ENCODE results near the gene ORM2. TPM values are rescaled to one million over a fixed set of nuclear protein-coding genes. Genes with fewer than 3 reads are reported as not detected.

ORM2 gene
- total and polyA plus RNA-seq, 2 of the 13 experiments (the other 11 are each of a cell fraction or from before 2014, with no cell fraction given), result 565 to 824 TPM

DNA sequence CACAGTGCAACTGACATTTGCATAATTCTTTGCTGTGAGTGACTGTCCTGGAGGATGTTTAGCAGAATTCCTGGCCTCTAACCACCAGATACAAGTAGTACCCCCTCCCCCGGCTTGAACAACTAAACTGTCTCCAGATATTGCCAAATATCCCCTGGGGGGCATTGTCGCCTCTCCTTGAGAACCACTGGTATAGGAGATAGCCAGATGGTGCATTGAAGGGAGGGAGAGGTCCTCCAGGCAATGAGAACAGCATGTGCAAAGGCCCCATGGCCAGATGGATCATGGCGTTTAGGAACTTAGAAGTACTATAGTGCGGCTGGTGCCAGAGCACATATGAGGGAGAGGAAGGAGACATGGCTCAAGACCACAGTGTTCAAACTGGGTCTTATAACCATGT is 25.7 kb upstream of the ORM2 start (continued):
- TF ChIP-seq, protein P1, sequence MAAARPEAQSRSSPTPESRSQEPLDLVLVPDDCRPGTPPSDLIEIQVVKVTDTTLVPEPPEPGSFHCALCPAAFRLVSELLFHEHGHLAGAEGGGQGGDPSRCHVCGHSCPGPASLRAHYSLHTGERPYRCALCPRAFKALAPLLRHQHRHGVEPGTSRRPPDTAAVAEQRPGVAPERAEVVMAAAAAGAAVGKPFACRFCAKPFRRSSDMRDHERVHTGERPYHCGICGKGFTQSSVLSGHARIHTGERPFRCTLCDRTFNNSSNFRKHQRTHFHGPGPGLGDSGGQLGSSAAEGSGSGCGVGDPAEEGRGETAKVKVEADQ (CRISPR knock-in tag; IDR thresholded peaks at IDR 0.05; ENCODE audit: borderline replicate concordance), result no peak
- TF ChIP-seq ZNF7 (CRISPR knock-in tag; IDR thresholded peaks at IDR 0.05) (no peak), SIN3A (IDR thresholded peaks at IDR 0.05; ENCODE audit: borderline replicate concordance, low read depth, low read length) (no peak), WIZ (CRISPR knock-in tag; IDR thresholded peaks at IDR 0.05) (no peak)

GRCh38 chr9:114304416-114305188 is 25.1 kb upstream of the ORM2 start:
- H3K9me3 ChIP-seq (ENCODE audit: low read length), result no peaks in the 10 kb centered on the region
- H4K20me1 ChIP-seq (ENCODE audit: insufficient read depth, low read length), result no peaks in the 10 kb centered on the region
- POLR2A ChIA-PET, result interaction anchor here (0.5 kb wide), 1 partner anchor 213 kb away, joined by 3 read pairs; no protein-coding TSS in a partner anchor
- WGBS (ENCODE audit: low lambda C conversion rate), result 89% methylated on average over 6 of the region's 10 CpGs
- ATAC-seq (0 out of 3 replicates have a peak, but pooled peaks have one; percentile 4), FAIRE-seq (no peak), DNase-seq (ENCODE audit: low spot score) (no peak)
- no peak overlapping the region for H3K4me3 ChIP-seq (replicated peaks in 1 of 3; ENCODE audit: insufficient read depth in 1 of 3, low read depth in 2 of 3, low read length in 3 of 3)
- no TSS peak for BruUV-seq (replicated peaks)
- CTCF ChIA-PET (ENCODE audit: low intra/inter-chr PET ratio, low total read pairs), result no interaction called here
- intact Hi-C loops (cut with micrococcal nuclease; ENCODE audit: unreplicated experiment) (no loop called here), in situ Hi-C loops (cut with HindIII; ENCODE audit: extremely low pct_ligation_motif_present, low pct_unique_long_range_greater_than_20kb) (no loop called here)
- H3K36me3 ChIP-seq (replicated peaks in 1 of 2; ENCODE audit: control insufficient read depth in 1 of 2, insufficient read depth in 2 of 2, low read length in 2 of 2), result peaks cover 48 to 89% of the 10 kb centered on the region in 2 experiments
- no peaks in the 10 kb centered on the region for H3K79me2 ChIP-seq (ENCODE audit: insufficient read depth, low read length)
- H3K9ac ChIP-seq (ENCODE audit: insufficient read depth, low read depth, low read length), result no peak overlapping the region
- H3K27me3 ChIP-seq (ENCODE audit: control insufficient read depth in 1 of 2, insufficient read depth in 2 of 2, low read length in 2 of 2), result no peaks in the 10 kb centered on the region
- H3K4me1 ChIP-seq (ENCODE audit: insufficient read depth, low read length), result peaks cover 13% of the 10 kb centered on the region
- H2AFZ ChIP-seq (ENCODE audit: low read length), result no peak overlapping the region
- H3K4me2 ChIP-seq (ENCODE audit: low read depth, low read length), result no peak overlapping the region
- no peak overlapping the region for H3K27ac ChIP-seq (ENCODE audit: extremely low read length, insufficient read depth, low read length)
- TF ChIP-seq GPBP1L1 (CRISPR knock-in tag; IDR thresholded peaks at IDR 0.05) (no peak), ZNF512B (CRISPR knock-in tag; IDR thresholded peaks at IDR 0.05; ENCODE audit: borderline replicate concordance) (no peak), ZNF605 (CRISPR knock-in tag; IDR thresholded peaks at IDR 0.05) (no peak), SIN3A (IDR thresholded peaks at IDR 0.05; ENCODE audit: borderline replicate concordance, low read depth, low read length) (no peak), WIZ (CRISPR knock-in tag; IDR thresholded peaks at IDR 0.05) (no peak)
- TF ChIP-seq, protein P2, sequence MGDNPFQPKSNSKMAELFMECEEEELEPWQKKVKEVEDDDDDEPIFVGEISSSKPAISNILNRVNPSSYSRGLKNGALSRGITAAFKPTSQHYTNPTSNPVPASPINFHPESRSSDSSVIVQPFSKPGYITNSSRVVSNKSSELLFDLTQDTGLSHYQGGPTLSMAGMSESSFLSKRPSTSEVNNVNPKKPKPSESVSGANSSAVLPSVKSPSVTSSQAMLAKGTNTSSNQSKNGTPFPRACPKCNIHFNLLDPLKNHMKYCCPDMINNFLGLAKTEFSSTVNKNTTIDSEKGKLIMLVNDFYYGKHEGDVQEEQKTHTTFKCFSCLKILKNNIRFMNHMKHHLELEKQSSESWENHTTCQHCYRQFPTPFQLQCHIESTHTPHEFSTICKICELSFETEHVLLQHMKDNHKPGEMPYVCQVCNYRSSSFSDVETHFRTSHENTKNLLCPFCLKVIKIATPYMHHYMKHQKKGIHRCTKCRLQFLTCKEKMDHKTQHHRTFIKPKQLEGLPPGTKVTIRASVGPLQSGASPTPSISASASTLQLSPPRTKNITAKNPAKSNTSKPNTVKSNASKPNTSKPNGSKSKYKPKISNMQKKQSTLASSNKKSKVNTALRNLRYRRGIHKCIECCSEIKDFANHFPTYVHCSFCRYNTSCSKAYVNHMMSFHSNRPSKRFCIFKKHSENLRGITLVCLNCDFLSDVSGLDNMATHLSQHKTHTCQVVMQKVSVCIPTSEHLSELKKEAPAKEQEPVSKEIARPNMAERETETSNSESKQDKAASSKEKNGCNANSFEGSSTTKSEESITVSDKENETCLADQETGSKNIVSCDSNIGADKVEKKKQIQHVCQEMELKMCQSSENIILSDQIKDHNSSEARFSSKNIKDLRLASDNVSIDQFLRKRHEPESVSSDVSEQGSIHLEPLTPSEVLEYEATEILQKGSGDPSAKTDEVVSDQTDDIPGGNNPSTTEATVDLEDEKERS (CRISPR knock-in tag; IDR thresholded peaks at IDR 0.05), result no peak
- TF ChIP-seq, protein P3, sequence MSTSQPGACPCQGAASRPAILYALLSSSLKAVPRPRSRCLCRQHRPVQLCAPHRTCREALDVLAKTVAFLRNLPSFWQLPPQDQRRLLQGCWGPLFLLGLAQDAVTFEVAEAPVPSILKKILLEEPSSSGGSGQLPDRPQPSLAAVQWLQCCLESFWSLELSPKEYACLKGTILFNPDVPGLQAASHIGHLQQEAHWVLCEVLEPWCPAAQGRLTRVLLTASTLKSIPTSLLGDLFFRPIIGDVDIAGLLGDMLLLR (CRISPR knock-in tag; IDR thresholded peaks at IDR 0.05), result no peak

All from HepG2 (cell line).